K562 (cell line): Measurements from ENCODE around the gene PRTN3. TPM values are rescaled to one million over a fixed set of nuclear protein-coding genes. Genes with fewer than 3 reads are reported as not detected.

Source experiments
- ESRRA ChIP-seq: fragments of 450-650 bp; IDR thresholded peaks from 2 replicates; pipeline ENCODE4 v1.6.1; 2014; ENCODE audit warnings: low read depth, mild to moderate bottlenecking, moderate library complexity, borderline replicate concordance
- FIP1L1 ChIP-seq: fragments of 200-400 bp; formaldehyde crosslinking; IDR thresholded peaks from 2 replicates; pipeline ENCODE4 v1.6.1; 2018; ENCODE audit warnings: mild to moderate bottlenecking, low read depth, low read length; ENCODE audit not compliant: poor library complexity, severe bottlenecking
- GTF2F1 ChIP-seq: IDR thresholded peaks from 2 replicates; pipeline ENCODE4 v1.6.1; 2011; ENCODE audit warnings: low read depth, low read length, improper control_type of control experiment
- PKNOX1 ChIP-seq: fragments of 450-650 bp; IDR thresholded peaks from 2 replicates; pipeline ENCODE4 v1.6.1; 2016
- PPARD ChIP-seq: fragments of 250-450 bp; sonication (Bioruptor Pico); IDR thresholded peaks from 2 replicates; pipeline ENCODE4 v1.8.0; 2022; ENCODE audit warnings: inconsistent platforms, mild to moderate bottlenecking, moderate library complexity
- RFX1 ChIP-seq: fragments of 450-650 bp; IDR thresholded peaks from 2 replicates; pipeline ENCODE4 v1.6.1; 2016; ENCODE audit warnings: mild to moderate bottlenecking, moderate library complexity
- SAFB ChIP-seq: fragments of 200-400 bp; formaldehyde crosslinking; IDR thresholded peaks from 2 replicates; pipeline ENCODE4 v1.6.1; 2017; ENCODE audit warnings: low read depth, low read length, borderline replicate concordance
- STAT5A ChIP-seq: IDR thresholded peaks from 2 replicates; pipeline ENCODE4 v1.6.1; 2012; ENCODE audit warnings: low read length, inconsistent platforms, borderline replicate concordance
- ZBTB26 ChIP-seq: fragments of 450-650 bp; formaldehyde crosslinking; IDR thresholded peaks from 2 replicates; pipeline ENCODE4 v1.4.0; 2022; ENCODE audit warnings: missing genetic modification characterization
- ZNF444 ChIP-seq: fragments of 250-450 bp; sonication (Bioruptor Pico); IDR thresholded peaks from 2 replicates; pipeline ENCODE4 v1.4.0; 2020; ENCODE audit warnings: mild to moderate bottlenecking, moderate library complexity
- ZNF79 ChIP-seq: fragments of 250-450 bp; sonication (Bioruptor Pico); IDR thresholded peaks from 2 replicates; pipeline ENCODE4 v1.4.0; 2020; ENCODE audit warnings: low read depth, mild to moderate bottlenecking, moderate library complexity
- polyA plus RNA-seq, 8 experiments: library from polyadenylated mRNA; depleted of rRNA in 4 of 8; stranded (reverse) in 5 of 8; unstranded in 3 of 8; fragments of >200 nt; fragmentation: Nextera tagmentation in 2 of 8; fragmentation: Illumina TruSeq in 1 of 8; extraction: Ambion mirVana in 2 of 8; extraction: Trizol in 1 of 8; gene quantifications; 2 replicates each; pipeline versions ENCODE4 v1.2.1 to v1.2.3, GENCODE V29; 2011 to 2014; ENCODE audit warnings: inconsistent platforms in 1 of 8, missing spikeins in 1 of 8
- total RNA-seq, 7 experiments: library from RNA; depleted of rRNA in 6 of 7; stranded (reverse); fragments of >200 nt in 6 of 7; fragmentation: Illumina TruSeq in 2 of 7; extraction: Trizol in 2 of 7; gene quantifications; 2 replicates each; pipeline versions ENCODE4 v1.2.1 to v1.2.3, GENCODE V29; 2011 to 2021; ENCODE audit warnings: low replicate concordance in 1 of 7
- TF ChIP-seq, protein P1 (sequence below), 2 experiments: fragments of 450-650 bp in 1 of 2; sonication (generic) in 1 of 2; formaldehyde crosslinking in 1 of 2; IDR thresholded peaks; 2 replicates each; pipeline versions ENCODE4 v1.7.1 to v1.9.0; 2016 to 2022; ENCODE audit warnings: inconsistent platforms in 1 of 2, mild to moderate bottlenecking in 1 of 2, missing genetic modification reagents in 1 of 2
- TF ChIP-seq, protein P2 (sequence below): IDR thresholded peaks from 2 replicates; pipeline ENCODE4 v1.6.1; 2016; ENCODE audit warnings: missing genetic modification characterization, missing compliant biosample characterization

PRTN3 gene
- total and polyA plus RNA-seq, 9 of the 15 experiments (the other 6 are each of a cell fraction or from before 2014, with no cell fraction given), result 0.14 to 0.86 (median 0.43) TPM; not detected in 3

- TF ChIP-seq, protein P1, sequence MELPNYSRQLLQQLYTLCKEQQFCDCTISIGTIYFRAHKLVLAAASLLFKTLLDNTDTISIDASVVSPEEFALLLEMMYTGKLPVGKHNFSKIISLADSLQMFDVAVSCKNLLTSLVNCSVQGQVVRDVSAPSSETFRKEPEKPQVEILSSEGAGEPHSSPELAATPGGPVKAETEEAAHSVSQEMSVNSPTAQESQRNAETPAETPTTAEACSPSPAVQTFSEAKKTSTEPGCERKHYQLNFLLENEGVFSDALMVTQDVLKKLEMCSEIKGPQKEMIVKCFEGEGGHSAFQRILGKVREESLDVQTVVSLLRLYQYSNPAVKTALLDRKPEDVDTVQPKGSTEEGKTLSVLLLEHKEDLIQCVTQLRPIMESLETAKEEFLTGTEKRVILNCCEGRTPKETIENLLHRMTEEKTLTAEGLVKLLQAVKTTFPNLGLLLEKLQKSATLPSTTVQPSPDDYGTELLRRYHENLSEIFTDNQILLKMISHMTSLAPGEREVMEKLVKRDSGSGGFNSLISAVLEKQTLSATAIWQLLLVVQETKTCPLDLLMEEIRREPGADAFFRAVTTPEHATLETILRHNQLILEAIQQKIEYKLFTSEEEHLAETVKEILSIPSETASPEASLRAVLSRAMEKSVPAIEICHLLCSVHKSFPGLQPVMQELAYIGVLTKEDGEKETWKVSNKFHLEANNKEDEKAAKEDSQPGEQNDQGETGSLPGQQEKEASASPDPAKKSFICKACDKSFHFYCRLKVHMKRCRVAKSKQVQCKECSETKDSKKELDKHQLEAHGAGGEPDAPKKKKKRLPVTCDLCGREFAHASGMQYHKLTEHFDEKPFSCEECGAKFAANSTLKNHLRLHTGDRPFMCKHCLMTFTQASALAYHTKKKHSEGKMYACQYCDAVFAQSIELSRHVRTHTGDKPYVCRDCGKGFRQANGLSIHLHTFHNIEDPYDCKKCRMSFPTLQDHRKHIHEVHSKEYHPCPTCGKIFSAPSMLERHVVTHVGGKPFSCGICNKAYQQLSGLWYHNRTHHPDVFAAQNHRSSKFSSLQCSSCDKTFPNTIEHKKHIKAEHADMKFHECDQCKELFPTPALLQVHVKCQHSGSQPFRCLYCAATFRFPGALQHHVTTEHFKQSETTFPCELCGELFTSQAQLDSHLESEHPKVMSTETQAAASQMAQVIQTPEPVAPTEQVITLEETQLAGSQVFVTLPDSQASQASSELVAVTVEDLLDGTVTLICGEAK (IDR thresholded peaks at IDR 0.05), result no peak
- TF ChIP-seq, protein P1 (CRISPR knock-in tag; IDR thresholded peaks at IDR 0.05), result no peak
- TF ChIP-seq PPARD (CRISPR knock-in tag) (no peak), ZNF79 (CRISPR knock-in tag) (no peak), FIP1L1 (peak; percentile 88), RFX1 (no peak), SAFB (0 out of 2 replicates have a peak, but pooled peaks have one; percentile 19), GTF2F1 (no peak; the same call in 1 of the 2 replicates), STAT5A (no peak), ZNF444 (CRISPR knock-in tag) (no peak), PKNOX1 (peak; percentile 32), ESRRA (peak; percentile 49; the same call in 1 of the 2 replicates), ZBTB26 (CRISPR knock-in tag) (no peak)
- TF ChIP-seq, protein P2, sequence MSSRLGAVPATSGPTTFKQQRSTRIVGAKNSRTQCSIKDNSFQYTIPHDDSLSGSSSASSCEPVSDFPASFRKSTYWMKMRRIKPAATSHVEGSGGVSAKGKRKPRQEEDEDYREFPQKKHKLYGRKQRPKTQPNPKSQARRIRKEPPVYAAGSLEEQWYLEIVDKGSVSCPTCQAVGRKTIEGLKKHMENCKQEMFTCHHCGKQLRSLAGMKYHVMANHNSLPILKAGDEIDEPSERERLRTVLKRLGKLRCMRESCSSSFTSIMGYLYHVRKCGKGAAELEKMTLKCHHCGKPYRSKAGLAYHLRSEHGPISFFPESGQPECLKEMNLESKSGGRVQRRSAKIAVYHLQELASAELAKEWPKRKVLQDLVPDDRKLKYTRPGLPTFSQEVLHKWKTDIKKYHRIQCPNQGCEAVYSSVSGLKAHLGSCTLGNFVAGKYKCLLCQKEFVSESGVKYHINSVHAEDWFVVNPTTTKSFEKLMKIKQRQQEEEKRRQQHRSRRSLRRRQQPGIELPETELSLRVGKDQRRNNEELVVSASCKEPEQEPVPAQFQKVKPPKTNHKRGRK (tag), result no peak
Observed at GRCh38 chr19:861756-862580, 21.2 kb downstream of the PRTN3 start (continued).
